ENCODE results near the gene ORAI2. TPM values are rescaled to one million over a fixed set of nuclear protein-coding genes. Genes with fewer than 3 reads are reported as not detected.
A peak's percentile ranks its signal among the peaks of the same experiment; 100 is the strongest.
"Not testable (repeated sequence)": the region's sequence is repeated elsewhere in the genome, so short reads cannot be mapped to it uniquely, and the experiment has no call there.

ORAI2 gene
- total and polyA plus RNA-seq, 2 donors (not counting 1 experiment from before 2014, with no cell fraction given) = 20.3 to 26.6 TPM

- not testable (repeated sequence) for H3K9me3 ChIP-seq (ENCODE audit: control insufficient read depth, insufficient read depth, low read depth, low read length); H3K27me3 ChIP-seq (ENCODE audit: control insufficient read depth, insufficient read depth, low read length); H3K9ac ChIP-seq (ENCODE audit: insufficient read depth, low read length); H2AFZ ChIP-seq (ENCODE audit: low read length); H3K4me3 ChIP-seq (replicated peaks in 1 of 4; ENCODE audit: control extremely low read depth in 1 of 4, insufficient read depth in 1 of 4, low read depth in 3 of 4, low read length in 4 of 4); H3K36me3 ChIP-seq (ENCODE audit: control insufficient read depth, insufficient read depth, low read length); H3K4me2 ChIP-seq (ENCODE audit: extremely low read depth, insufficient read depth, low read length); H3K79me2 ChIP-seq (ENCODE audit: control insufficient read depth, insufficient read depth, low read length); H3K4me1 ChIP-seq (ENCODE audit: control insufficient read depth, extremely low read depth, insufficient read depth, low read length); DNase-seq (ENCODE audit: low read depth in 2 of 2); H3K27ac ChIP-seq (ENCODE audit: insufficient read depth, low read length); H4K20me1 ChIP-seq (ENCODE audit: control insufficient read depth, extremely low read depth, insufficient read depth, low read length)
Measured at GRCh38 chr7:102494473-102495149, 61.2 kb downstream of the ORAI2 start.

GRCh38 chr7:102496861-102497260 lies 63.5 kb downstream of the ORAI2 start:
- H3K4me1 ChIP-seq (ENCODE audit: control insufficient read depth, extremely low read depth, insufficient read depth, low read length); H3K79me2 ChIP-seq (ENCODE audit: control insufficient read depth, insufficient read depth, low read length); H3K4me2 ChIP-seq (ENCODE audit: extremely low read depth, insufficient read depth, low read length); H3K9ac ChIP-seq (ENCODE audit: insufficient read depth, low read length); H3K9me3 ChIP-seq (ENCODE audit: control insufficient read depth, insufficient read depth, low read depth, low read length); H4K20me1 ChIP-seq (ENCODE audit: control insufficient read depth, extremely low read depth, insufficient read depth, low read length); H3K27me3 ChIP-seq (ENCODE audit: control insufficient read depth, insufficient read depth, low read length); H3K27ac ChIP-seq (ENCODE audit: insufficient read depth, low read length); DNase-seq (ENCODE audit: low read depth in 2 of 2); H3K4me3 ChIP-seq (replicated peaks in 1 of 4; ENCODE audit: control extremely low read depth in 1 of 4, insufficient read depth in 1 of 4, low read depth in 3 of 4, low read length in 4 of 4); H2AFZ ChIP-seq (ENCODE audit: low read length); H3K36me3 ChIP-seq (ENCODE audit: control insufficient read depth, insufficient read depth, low read length): not testable (repeated sequence)

GRCh38 chr7:102497308-102497707 lies 63.9 kb downstream of the ORAI2 start:
- not testable (repeated sequence) for H3K36me3 ChIP-seq (ENCODE audit: control insufficient read depth, insufficient read depth, low read length); H3K27ac ChIP-seq (ENCODE audit: insufficient read depth, low read length); H3K4me1 ChIP-seq (ENCODE audit: control insufficient read depth, extremely low read depth, insufficient read depth, low read length); H3K4me2 ChIP-seq (ENCODE audit: extremely low read depth, insufficient read depth, low read length); H3K79me2 ChIP-seq (ENCODE audit: control insufficient read depth, insufficient read depth, low read length); H3K27me3 ChIP-seq (ENCODE audit: control insufficient read depth, insufficient read depth, low read length); H3K9me3 ChIP-seq (ENCODE audit: control insufficient read depth, insufficient read depth, low read depth, low read length); DNase-seq (ENCODE audit: low read depth in 2 of 2); H2AFZ ChIP-seq (ENCODE audit: low read length); H4K20me1 ChIP-seq (ENCODE audit: control insufficient read depth, extremely low read depth, insufficient read depth, low read length); H3K4me3 ChIP-seq (replicated peaks in 1 of 4; ENCODE audit: control extremely low read depth in 1 of 4, insufficient read depth in 1 of 4, low read depth in 3 of 4, low read length in 4 of 4); H3K9ac ChIP-seq (ENCODE audit: insufficient read depth, low read length)

GRCh38 chr7:102498321-102498720 lies 64.9 kb downstream of the ORAI2 start:
- not testable (repeated sequence) for H3K27ac ChIP-seq (ENCODE audit: insufficient read depth, low read length); H3K27me3 ChIP-seq (ENCODE audit: control insufficient read depth, insufficient read depth, low read length); H3K9ac ChIP-seq (ENCODE audit: insufficient read depth, low read length); H3K4me3 ChIP-seq (replicated peaks in 1 of 4; ENCODE audit: control extremely low read depth in 1 of 4, insufficient read depth in 1 of 4, low read depth in 3 of 4, low read length in 4 of 4); H3K79me2 ChIP-seq (ENCODE audit: control insufficient read depth, insufficient read depth, low read length); H3K9me3 ChIP-seq (ENCODE audit: control insufficient read depth, insufficient read depth, low read depth, low read length); H2AFZ ChIP-seq (ENCODE audit: low read length); H4K20me1 ChIP-seq (ENCODE audit: control insufficient read depth, extremely low read depth, insufficient read depth, low read length); H3K4me2 ChIP-seq (ENCODE audit: extremely low read depth, insufficient read depth, low read length); H3K36me3 ChIP-seq (ENCODE audit: control insufficient read depth, insufficient read depth, low read length); H3K4me1 ChIP-seq (ENCODE audit: control insufficient read depth, extremely low read depth, insufficient read depth, low read length); DNase-seq (ENCODE audit: low read depth in 2 of 2)

GRCh38 chr7:102503141-102503540 lies 69.8 kb downstream of the ORAI2 start:
- not testable (repeated sequence) for H2AFZ ChIP-seq (ENCODE audit: low read length); H3K9ac ChIP-seq (ENCODE audit: insufficient read depth, low read length); H3K4me2 ChIP-seq (ENCODE audit: extremely low read depth, insufficient read depth, low read length); H3K27ac ChIP-seq (ENCODE audit: insufficient read depth, low read length); H4K20me1 ChIP-seq (ENCODE audit: control insufficient read depth, extremely low read depth, insufficient read depth, low read length); H3K9me3 ChIP-seq (ENCODE audit: control insufficient read depth, insufficient read depth, low read depth, low read length); H3K79me2 ChIP-seq (ENCODE audit: control insufficient read depth, insufficient read depth, low read length); H3K27me3 ChIP-seq (ENCODE audit: control insufficient read depth, insufficient read depth, low read length); H3K4me3 ChIP-seq (replicated peaks in 1 of 4; ENCODE audit: control extremely low read depth in 1 of 4, insufficient read depth in 1 of 4, low read depth in 3 of 4, low read length in 4 of 4); H3K36me3 ChIP-seq (ENCODE audit: control insufficient read depth, insufficient read depth, low read length); H3K4me1 ChIP-seq (ENCODE audit: control insufficient read depth, extremely low read depth, insufficient read depth, low read length); DNase-seq (ENCODE audit: low read depth in 2 of 2)

- not testable (repeated sequence) for H4K20me1 ChIP-seq (ENCODE audit: control insufficient read depth, extremely low read depth, insufficient read depth, low read length); H3K79me2 ChIP-seq (ENCODE audit: control insufficient read depth, insufficient read depth, low read length); H3K4me1 ChIP-seq (ENCODE audit: control insufficient read depth, extremely low read depth, insufficient read depth, low read length); H3K4me2 ChIP-seq (ENCODE audit: extremely low read depth, insufficient read depth, low read length); H3K36me3 ChIP-seq (ENCODE audit: control insufficient read depth, insufficient read depth, low read length); DNase-seq (ENCODE audit: low read depth in 2 of 2); H2AFZ ChIP-seq (ENCODE audit: low read length); H3K27me3 ChIP-seq (ENCODE audit: control insufficient read depth, insufficient read depth, low read length); H3K9ac ChIP-seq (ENCODE audit: insufficient read depth, low read length); H3K4me3 ChIP-seq (replicated peaks in 1 of 4; ENCODE audit: control extremely low read depth in 1 of 4, insufficient read depth in 1 of 4, low read depth in 3 of 4, low read length in 4 of 4); H3K9me3 ChIP-seq (ENCODE audit: control insufficient read depth, insufficient read depth, low read depth, low read length)
- H3K27ac ChIP-seq (ENCODE audit: insufficient read depth, low read length) = peak overlapping the region; percentile 47
Measured at GRCh38 chr7:102505298-102506185, 72.2 kb downstream of the ORAI2 start.
